D721Med (cell line): ENCODE measurements around the gene CHRND.

Experiments used
- DNase-seq: peaks from one replicate; pipeline ENCODE4 v3.0.0; 2011; ENCODE audit warnings: low spot score; ENCODE audit not compliant: insufficient read length
- FAIRE-seq: peaks from 2 replicates; lab custom pipeline; 2011; peaks lifted over from hg19 to GRCh38; lab: Jason Lieb, UNC
- TF ChIP-seq, protein P1 (sequence below): IDR thresholded peaks from 2 replicates; pipeline ENCODE4 v1.5.1; 2012; ENCODE audit warnings: mild to moderate bottlenecking, control low read depth; ENCODE audit not compliant: insufficient read depth; ENCODE audit errors: missing control alignments

The CHRND gene

DNA sequence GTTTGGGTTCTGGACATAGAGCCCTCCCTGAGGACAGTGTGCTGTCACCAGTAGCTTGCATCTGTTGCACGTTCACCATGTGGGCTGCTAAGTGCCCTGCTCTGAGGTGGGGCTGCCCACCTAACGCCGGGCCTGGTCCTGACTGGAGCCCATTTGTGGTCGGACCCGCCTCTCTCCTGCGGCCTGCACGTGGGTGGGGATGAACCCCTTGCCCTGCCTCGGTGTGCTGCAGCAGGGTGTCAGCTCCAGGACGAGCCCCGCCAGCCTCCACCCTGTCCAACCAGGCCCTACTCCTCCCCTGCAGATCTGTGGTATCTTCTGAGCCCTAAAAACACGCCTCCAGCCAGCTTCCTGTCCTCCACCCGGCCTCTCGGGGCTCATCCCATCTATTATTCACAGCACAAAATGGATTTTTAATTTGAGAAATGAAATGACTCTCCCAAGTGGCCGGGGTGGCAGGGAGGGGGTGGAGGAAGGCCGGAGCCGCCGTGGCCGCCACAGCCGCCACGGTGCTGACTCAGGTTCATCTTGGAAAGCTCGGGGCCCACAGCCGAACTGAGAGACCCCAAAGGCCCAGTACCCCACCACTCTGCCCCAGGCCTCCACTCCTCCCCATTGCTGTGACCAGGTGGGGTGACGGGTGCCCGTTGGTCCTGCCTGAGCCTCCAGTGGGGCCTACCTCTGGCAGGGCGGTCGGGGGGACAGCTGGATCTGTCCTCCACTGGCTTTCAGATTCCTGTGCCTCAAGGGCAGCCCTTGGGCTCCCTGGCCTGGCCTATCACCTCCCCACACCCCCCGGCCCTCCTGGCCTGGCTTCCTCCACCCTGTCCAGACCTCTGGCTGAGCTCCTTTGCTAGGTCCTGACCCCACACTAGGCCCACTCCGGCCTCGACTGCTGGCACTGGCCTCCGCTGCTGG, 35.5 kb upstream of the CHRND start:
- FAIRE-seq (no peak), DNase-seq (no peak)
- TF ChIP-seq, protein P1, sequence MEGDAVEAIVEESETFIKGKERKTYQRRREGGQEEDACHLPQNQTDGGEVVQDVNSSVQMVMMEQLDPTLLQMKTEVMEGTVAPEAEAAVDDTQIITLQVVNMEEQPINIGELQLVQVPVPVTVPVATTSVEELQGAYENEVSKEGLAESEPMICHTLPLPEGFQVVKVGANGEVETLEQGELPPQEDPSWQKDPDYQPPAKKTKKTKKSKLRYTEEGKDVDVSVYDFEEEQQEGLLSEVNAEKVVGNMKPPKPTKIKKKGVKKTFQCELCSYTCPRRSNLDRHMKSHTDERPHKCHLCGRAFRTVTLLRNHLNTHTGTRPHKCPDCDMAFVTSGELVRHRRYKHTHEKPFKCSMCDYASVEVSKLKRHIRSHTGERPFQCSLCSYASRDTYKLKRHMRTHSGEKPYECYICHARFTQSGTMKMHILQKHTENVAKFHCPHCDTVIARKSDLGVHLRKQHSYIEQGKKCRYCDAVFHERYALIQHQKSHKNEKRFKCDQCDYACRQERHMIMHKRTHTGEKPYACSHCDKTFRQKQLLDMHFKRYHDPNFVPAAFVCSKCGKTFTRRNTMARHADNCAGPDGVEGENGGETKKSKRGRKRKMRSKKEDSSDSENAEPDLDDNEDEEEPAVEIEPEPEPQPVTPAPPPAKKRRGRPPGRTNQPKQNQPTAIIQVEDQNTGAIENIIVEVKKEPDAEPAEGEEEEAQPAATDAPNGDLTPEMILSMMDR: no peak

DNA sequence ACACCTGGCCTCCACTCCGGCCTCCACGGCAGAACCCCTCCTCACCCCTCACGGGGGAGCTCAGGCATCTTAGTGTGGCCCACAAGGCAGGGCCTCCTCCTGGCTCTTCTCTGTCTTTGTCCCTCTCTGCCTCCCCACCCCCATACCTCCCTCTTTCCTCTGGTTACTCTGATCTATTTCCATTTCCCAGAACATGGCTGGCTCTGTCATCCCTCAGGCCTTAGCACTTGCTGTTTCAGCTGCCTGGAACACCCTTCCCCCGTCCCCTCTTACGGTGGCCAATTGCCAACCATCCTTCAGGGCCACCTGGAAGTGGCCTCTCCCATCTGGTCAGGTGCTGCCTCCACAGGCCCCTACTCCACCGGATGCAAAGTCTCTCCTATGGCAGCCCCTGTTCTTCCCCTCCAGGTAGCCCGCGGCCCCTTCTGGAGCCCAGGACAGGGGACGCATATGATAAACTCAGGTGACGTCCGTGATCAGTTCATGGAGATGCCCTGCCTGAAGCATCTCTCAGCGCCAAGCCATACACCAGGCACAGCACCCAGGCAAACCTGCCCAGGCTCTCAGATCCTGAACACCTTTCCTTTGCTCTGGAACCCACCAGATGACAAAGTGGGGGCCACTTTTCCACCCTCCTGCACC, 34.7 kb upstream of the CHRND start:
- no peak for FAIRE-seq
- DNase-seq: no peak
- TF ChIP-seq, protein P1: no peak

DNA sequence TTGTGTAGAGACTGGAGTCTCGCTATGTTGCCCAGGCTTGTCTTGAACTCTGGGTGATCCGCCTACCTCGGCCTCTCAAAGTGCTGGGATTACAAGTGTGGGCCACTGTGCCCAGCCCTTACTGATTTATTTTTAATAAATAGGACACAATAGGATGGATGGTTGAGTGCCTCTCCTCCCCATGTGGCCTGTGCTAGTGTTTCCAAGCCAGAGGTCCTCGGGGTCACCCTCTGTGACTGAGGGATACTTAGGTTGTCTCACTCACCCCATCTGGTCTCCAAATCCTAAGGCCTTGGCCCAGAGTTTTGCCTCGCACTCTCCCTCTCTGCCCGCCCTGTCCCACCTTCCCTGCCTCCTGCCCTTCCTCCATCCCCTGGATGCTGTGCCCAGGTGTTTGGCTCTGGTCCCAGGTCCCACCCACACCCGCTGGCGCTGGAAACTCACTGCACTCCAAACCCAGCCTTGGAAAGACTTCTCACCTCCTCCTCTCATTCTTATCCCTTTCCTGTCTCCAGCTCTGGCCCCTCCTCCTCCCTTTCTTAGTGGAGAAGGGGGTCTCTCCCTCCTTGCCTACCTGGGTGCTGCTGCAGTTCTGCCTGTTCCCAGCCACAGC, 33.6 kb upstream of the CHRND start:
- FAIRE-seq: no peak
- TF ChIP-seq, protein P1: no peak
- no peak for DNase-seq

DNA sequence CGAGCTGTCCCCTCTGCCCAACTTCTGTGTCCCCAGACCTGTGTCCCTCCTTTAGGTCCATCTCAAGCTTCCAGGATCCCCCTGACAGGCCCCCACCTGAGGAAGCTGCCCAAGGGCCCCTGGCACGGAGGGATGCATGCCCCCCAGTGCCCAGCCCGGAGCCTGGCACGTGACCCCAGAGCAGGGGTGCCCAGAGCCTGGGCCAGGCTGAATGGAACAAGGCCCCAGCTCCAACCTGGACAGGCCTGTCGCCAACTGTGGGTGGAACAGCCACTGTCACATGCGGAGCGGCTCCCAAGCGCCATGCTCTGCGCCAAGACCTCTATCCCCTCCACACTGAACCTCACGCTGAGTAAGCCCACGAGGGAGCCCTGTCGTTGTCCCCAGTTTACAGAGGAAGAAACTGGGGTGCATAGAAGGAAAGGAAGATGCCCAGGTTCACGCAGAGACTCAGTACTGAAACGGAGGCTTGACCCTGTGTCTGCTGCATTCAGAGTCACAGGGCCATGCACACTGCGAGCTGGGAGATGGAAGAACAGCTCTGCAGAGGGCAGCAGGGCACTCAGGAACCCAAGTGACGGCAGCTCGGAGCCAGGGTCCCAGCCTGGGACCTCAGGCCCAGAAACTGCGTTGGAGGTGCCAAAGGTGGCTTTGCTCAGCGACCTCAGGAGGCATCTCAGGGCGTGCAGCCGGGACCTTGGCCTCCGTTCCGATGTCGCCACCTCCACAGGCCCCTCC, 32.8 kb upstream of the CHRND start:
- FAIRE-seq (no peak), DNase-seq (no peak)
- TF ChIP-seq, protein P1: no peak

DNA sequence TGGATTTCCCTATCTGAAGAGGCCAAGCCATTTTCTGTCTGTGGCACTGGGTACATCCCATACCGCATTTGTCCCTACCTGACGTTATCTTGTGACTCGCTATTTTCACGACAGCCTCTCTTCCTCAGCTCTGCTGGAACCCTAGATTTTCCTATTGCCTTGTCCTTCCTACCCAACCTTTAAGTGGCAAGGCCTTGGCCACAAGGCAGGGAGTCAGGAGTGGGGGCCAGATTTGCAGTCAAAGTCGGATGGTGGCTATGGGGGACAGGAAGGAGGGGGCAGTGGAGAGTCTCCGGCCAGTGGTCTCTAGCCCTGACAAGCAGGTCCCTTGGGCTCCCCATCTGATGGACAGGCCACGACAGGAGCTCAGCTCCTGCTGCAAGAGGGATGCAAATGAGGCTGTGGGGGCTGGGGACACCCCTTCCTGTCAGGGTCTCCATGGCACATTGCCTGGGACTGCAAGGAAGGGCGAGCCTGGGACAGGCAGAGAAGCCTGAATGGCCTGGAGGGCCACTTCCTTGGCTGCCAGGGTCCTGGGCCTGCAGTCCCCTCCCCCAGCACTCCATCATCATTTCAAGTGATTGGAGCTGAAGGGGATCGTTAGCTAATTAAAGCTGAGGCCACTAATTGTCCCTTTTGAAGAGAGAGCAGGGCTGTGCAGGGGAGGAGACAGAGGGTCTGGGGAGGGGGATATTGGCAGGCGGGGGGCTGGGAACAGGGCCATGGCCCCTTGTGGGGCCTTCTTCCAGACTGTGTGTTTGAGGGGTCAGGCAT, 32.1 kb upstream of the CHRND start:
- no peak for FAIRE-seq
- no peak for DNase-seq
- TF ChIP-seq, protein P1: no peak

DNA sequence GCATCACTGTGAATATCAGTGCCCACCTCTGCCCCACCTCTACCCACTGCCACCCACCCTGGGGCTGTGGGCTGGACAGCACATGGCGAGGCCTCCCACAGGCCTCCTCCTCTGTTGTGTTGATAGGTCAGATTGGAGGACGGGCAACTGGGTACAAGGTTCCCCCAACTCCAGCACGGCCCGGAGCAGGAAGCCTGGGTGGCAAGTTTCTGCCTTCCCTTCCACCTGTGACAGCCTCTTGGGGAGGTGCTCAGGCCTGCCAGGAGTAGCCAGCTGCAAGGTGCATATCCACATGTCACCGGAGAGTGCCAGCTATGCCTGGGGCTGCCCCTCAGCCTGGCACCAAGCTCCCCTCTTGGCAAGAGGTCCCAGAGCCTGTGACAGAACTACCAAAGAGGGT, 31.4 kb upstream of the CHRND start:
- no peak for DNase-seq
- no peak for FAIRE-seq
- TF ChIP-seq, protein P1: no peak
